SK-N-SH (cell line): ENCODE measurements around the gene CD300E. TPM values are rescaled to one million over a fixed set of nuclear protein-coding genes. Genes with fewer than 3 reads are reported as not detected.
A peak's percentile ranks its signal among the peaks of the same experiment; 100 is the strongest.

ENCODE experiments used
- CTCF ChIA-PET: fragments of 300-600, 350-600 bp; formaldehyde crosslinking; extraction: SDS; loops from one replicate; lab custom pipeline; 2021; lab: Yijun Ruan, JAX
- POLR2A ChIA-PET: fragments of 350-600 bp; sonication (Branson Sonifier 250); formaldehyde crosslinking; extraction: SDS; loops from one replicate; lab custom pipeline; 2020; ENCODE audit warnings: antibody characterized with exemption, inconsistent platforms; lab: Yijun Ruan, JAX
- DNase-seq: peaks from one replicate; pipeline ENCODE4 v3.0.0; 2012
- H2AFZ ChIP-seq: fragments of 200-600 bp; sonication (generic); 2 replicates; pipeline ENCODE4 v1.8.1; 2016; ENCODE audit warnings: antibody characterized with exemption, mild to moderate bottlenecking, low read depth
- H3F3A ChIP-seq: fragments of 200-600 bp; sonication (generic); replicated peaks from 2 replicates; pipeline ENCODE3; 2016; ENCODE audit warnings: antibody characterized with exemption, mild to moderate bottlenecking; ENCODE audit not compliant: insufficient read depth
- H3K27ac ChIP-seq, 2 experiments: fragments of 200-500 bp in 1 of 2; fragments of 200-600 bp in 1 of 2; sonication (Bioruptor generic) in 1 of 2; sonication (generic), shearing (Covaris generic) in 1 of 2; 2 replicates each; pipeline versions ENCODE4 v1.5.1 to v1.6.1; 2014 to 2016; ENCODE audit warnings: low read depth in 2 of 2, inconsistent platforms in 1 of 2, low read length in 1 of 2, mild to moderate bottlenecking in 1 of 2, mixed read lengths in 1 of 2
- H3K27me3 ChIP-seq: fragments of 200-600 bp; sonication (generic), shearing (Covaris generic); 2 replicates; pipeline ENCODE4 v1.6.1; 2016; ENCODE audit warnings: mixed run types; ENCODE audit not compliant: insufficient read depth
- H3K36me3 ChIP-seq, 2 experiments: fragments of 200-500 bp in 1 of 2; fragments of 200-600 bp in 1 of 2; sonication (Bioruptor generic) in 1 of 2; sonication (generic) in 1 of 2; replicated peaks in 1 of 2; 2 replicates each; pipeline versions ENCODE3 to v1.5.1; 2014 to 2016; ENCODE audit warnings: low read length in 1 of 2, mild to moderate bottlenecking in 1 of 2; ENCODE audit not compliant: insufficient read depth in 2 of 2, control insufficient read depth in 1 of 2
- H3K4me1 ChIP-seq, 2 experiments: fragments of 200-500 bp in 1 of 2; fragments of 200-600 bp in 1 of 2; sonication (Bioruptor generic) in 1 of 2; sonication (generic), shearing (Covaris generic) in 1 of 2; 2 replicates each; pipeline versions ENCODE4 v1.5.1 to v1.6.1; 2014 to 2016; ENCODE audit warnings: low read depth in 1 of 2, low read length in 1 of 2, mixed run types in 1 of 2; ENCODE audit not compliant: insufficient read depth in 2 of 2, control insufficient read depth in 1 of 2
- H3K4me2 ChIP-seq: fragments of 200-600 bp; sonication (generic), shearing (Covaris generic); 2 replicates; pipeline ENCODE4 v1.6.1; 2017; ENCODE audit warnings: mixed run types
- H3K4me3 ChIP-seq, 2 experiments: fragments of 200-500 bp in 1 of 2; fragments of 200-600 bp in 1 of 2; sonication (Bioruptor generic) in 1 of 2; sonication (generic), shearing (Covaris generic) in 1 of 2; 2 replicates each; pipeline versions ENCODE4 v1.5.1 to v1.8.1; 2014 to 2016; ENCODE audit warnings: low read depth in 2 of 2, inconsistent platforms in 1 of 2, low read length in 1 of 2, mild to moderate bottlenecking in 1 of 2, mixed read lengths in 1 of 2, moderate library complexity in 1 of 2
- H3K79me2 ChIP-seq: fragments of 200-600 bp; sonication (generic); 2 replicates; pipeline ENCODE4 v1.8.1; 2017; ENCODE audit warnings: mild to moderate bottlenecking; ENCODE audit not compliant: insufficient read depth
- H3K9ac ChIP-seq: fragments of 200-600 bp; sonication (generic); 2 replicates; pipeline ENCODE4 v1.6.1; 2017; ENCODE audit warnings: mixed run types
- H3K9me2 ChIP-seq: fragments of 200-600 bp; sonication (generic); 2 replicates; pipeline ENCODE4 v1.6.1; 2017; ENCODE audit warnings: mixed run types
- H3K9me3 ChIP-seq: fragments of 200-600 bp; sonication (generic); 2 replicates; pipeline ENCODE4 v1.6.1; 2017; ENCODE audit warnings: mixed run types, mild to moderate bottlenecking, moderate library complexity
- H4K20me1 ChIP-seq: fragments of 200-600 bp; sonication (generic); 2 replicates; pipeline ENCODE4 v1.6.1; 2017; ENCODE audit warnings: mild to moderate bottlenecking, mixed run types; ENCODE audit not compliant: insufficient read depth
- CHD2 ChIP-seq: fragments of 150-350 bp; IDR thresholded peaks from 2 replicates; pipeline ENCODE4 v1.6.1; 2018; ENCODE audit warnings: low read length; ENCODE audit not compliant: partially characterized antibody
- ELF1 ChIP-seq: IDR thresholded peaks from 2 replicates; pipeline ENCODE4 v1.4.0; 2012
- EP300 ChIP-seq, 2 experiments: IDR thresholded peaks; 2 replicates each; pipeline versions ENCODE4 v1.4.0 to v1.6.1; 2012; ENCODE audit warnings: borderline replicate concordance in 1 of 2, low read depth in 1 of 2, low read length in 1 of 2
- EZH2phosphoT487 ChIP-seq: fragments of 200-600 bp; sonication (generic); IDR thresholded peaks from 2 replicates; pipeline ENCODE4 v1.6.1; 2017; ENCODE audit warnings: low read depth, mixed run types, mild to moderate bottlenecking, antibody characterized with exemption, moderate library complexity, borderline replicate concordance
- FOSL2 ChIP-seq: IDR thresholded peaks from 2 replicates; pipeline ENCODE4 v1.4.0; 2012; ENCODE audit warnings: low read depth, mild to moderate bottlenecking, moderate library complexity, borderline replicate concordance
- FOXM1 ChIP-seq: IDR thresholded peaks from 2 replicates; pipeline ENCODE4 v1.4.0; 2012; ENCODE audit warnings: low read depth, mild to moderate bottlenecking
- GATA2 ChIP-seq: sonication (generic); formaldehyde crosslinking; IDR thresholded peaks from 2 replicates; pipeline ENCODE4 v1.5.0; 2020; ENCODE audit warnings: mild to moderate bottlenecking, missing genetic modification reagents
- JUND ChIP-seq: IDR thresholded peaks from 2 replicates; pipeline ENCODE4 v1.4.0; 2012
- MXI1 ChIP-seq: IDR thresholded peaks from 2 replicates; pipeline ENCODE4 v1.6.1; 2012; ENCODE audit warnings: mild to moderate bottlenecking, low read depth, low read length, improper control_type of control experiment
- RAD21 ChIP-seq: IDR thresholded peaks from 2 replicates; pipeline ENCODE4 v1.6.1; 2012; ENCODE audit warnings: mild to moderate bottlenecking, low read length
- RCOR1 ChIP-seq: fragments of 150-350 bp; IDR thresholded peaks from 2 replicates; pipeline ENCODE4 v1.6.1; 2017; ENCODE audit warnings: antibody characterized with exemption, low read length
- RFX5 ChIP-seq: IDR thresholded peaks from 2 replicates; pipeline ENCODE4 v1.6.1; 2012; ENCODE audit warnings: mild to moderate bottlenecking, improper control_type of control experiment, low read length
- YY1 ChIP-seq: IDR thresholded peaks from 2 replicates; pipeline ENCODE4 v1.4.0; 2012; ENCODE audit warnings: low read depth, mild to moderate bottlenecking
- WGBS: methylation state at CpG from one replicate; pipeline ENCODE4 v1.1.6; 2017; ENCODE audit warnings: low lambda C conversion rate; 5-methylcytosine and 5-hydroxymethylcytosine counted together
- polyA plus RNA-seq, 3 experiments: library from polyadenylated mRNA; depleted of rRNA; stranded (reverse); fragments of >200 nt; gene quantifications; 2 replicates each; pipeline ENCODE4 v1.2.3, GENCODE V29; 2012
- TF ChIP-seq, protein P1 (sequence below): IDR thresholded peaks from 2 replicates; pipeline ENCODE4 v1.4.0; 2012; ENCODE audit warnings: low read depth, borderline replicate concordance
- TF ChIP-seq, protein P2 (sequence below): IDR thresholded peaks from 2 replicates; pipeline ENCODE4 v1.4.0; 2012; ENCODE audit warnings: low read depth
- TF ChIP-seq, protein P3 (sequence below): fragments of 200-600 bp; sonication (generic); IDR thresholded peaks from 2 replicates; pipeline ENCODE4 v1.6.1; 2017; ENCODE audit warnings: antibody characterized with exemption, mild to moderate bottlenecking, moderate library complexity
- TF ChIP-seq, protein P4 (sequence below): IDR thresholded peaks from 2 replicates; pipeline ENCODE4; 2012

The CD300E gene
- polyA plus RNA-seq, 1 of the 3 experiments (the other 2 are of a cell fraction): not detected

DNA sequence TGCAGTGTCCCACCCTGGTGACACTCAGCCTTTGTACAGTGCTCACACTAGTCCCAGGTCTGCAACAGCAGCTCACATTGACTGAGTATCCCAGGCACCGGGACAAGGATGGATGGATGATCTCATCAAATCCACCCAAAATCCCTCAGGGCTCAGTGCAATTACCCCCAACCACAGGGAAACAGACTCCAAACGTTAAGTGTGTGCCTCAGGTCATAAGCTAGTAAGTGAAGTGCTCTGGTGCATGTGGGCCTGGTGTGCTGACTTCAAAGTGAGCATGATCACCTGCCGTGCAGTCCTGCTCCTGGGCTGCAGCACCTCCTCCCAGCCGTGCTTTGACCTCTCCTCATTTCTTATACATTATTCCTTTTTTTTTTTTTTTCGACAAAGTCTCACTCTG is 31.2 kb upstream of the CD300E start:
- Histone ChIP-seq H3K4me1 (peaks cover 0 to 13% of the 10 kb centered on the region in 2 experiments; a peak in 1 of 4 replicates), H3K4me3 (no peak overlapping the region), H4K20me1 (no peaks in the 10 kb centered on the region), H3K27ac (no peak overlapping the region), H3K27me3 (no peaks in the 10 kb centered on the region), H3K9me3 (no peaks in the 10 kb centered on the region), H3K9me2 (no peaks in the 10 kb centered on the region), H2AFZ (no peak overlapping the region), H3K4me2 (no peak overlapping the region), H3K9ac (no peak overlapping the region), H3F3A (no peaks in the 10 kb centered on the region), H3K36me3 (no peaks in the 10 kb centered on the region), H3K79me2 (no peaks in the 10 kb centered on the region)
- WGBS: 40% methylated on average over 4 of the region's 5 CpGs
- DNase-seq: peak; percentile 47
- TF ChIP-seq FOXM1 (no peak), GATA2 (no peak), MXI1 (no peak), FOSL2 (no peak), EZH2phosphoT487 (no peak), JUND (no peak), RCOR1 (no peak), CHD2 (no peak), YY1 (no peak), RFX5 (no peak)
- TF ChIP-seq, protein P1, sequence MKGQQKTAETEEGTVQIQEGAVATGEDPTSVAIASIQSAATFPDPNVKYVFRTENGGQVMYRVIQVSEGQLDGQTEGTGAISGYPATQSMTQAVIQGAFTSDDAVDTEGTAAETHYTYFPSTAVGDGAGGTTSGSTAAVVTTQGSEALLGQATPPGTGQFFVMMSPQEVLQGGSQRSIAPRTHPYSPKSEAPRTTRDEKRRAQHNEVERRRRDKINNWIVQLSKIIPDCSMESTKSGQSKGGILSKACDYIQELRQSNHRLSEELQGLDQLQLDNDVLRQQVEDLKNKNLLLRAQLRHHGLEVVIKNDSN: no peak
- TF ChIP-seq, protein P2, sequence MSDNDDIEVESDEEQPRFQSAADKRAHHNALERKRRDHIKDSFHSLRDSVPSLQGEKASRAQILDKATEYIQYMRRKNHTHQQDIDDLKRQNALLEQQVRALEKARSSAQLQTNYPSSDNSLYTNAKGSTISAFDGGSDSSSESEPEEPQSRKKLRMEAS: no peak
- TF ChIP-seq, protein P3, sequence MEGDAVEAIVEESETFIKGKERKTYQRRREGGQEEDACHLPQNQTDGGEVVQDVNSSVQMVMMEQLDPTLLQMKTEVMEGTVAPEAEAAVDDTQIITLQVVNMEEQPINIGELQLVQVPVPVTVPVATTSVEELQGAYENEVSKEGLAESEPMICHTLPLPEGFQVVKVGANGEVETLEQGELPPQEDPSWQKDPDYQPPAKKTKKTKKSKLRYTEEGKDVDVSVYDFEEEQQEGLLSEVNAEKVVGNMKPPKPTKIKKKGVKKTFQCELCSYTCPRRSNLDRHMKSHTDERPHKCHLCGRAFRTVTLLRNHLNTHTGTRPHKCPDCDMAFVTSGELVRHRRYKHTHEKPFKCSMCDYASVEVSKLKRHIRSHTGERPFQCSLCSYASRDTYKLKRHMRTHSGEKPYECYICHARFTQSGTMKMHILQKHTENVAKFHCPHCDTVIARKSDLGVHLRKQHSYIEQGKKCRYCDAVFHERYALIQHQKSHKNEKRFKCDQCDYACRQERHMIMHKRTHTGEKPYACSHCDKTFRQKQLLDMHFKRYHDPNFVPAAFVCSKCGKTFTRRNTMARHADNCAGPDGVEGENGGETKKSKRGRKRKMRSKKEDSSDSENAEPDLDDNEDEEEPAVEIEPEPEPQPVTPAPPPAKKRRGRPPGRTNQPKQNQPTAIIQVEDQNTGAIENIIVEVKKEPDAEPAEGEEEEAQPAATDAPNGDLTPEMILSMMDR: no peak
- TF ChIP-seq, protein P4, sequence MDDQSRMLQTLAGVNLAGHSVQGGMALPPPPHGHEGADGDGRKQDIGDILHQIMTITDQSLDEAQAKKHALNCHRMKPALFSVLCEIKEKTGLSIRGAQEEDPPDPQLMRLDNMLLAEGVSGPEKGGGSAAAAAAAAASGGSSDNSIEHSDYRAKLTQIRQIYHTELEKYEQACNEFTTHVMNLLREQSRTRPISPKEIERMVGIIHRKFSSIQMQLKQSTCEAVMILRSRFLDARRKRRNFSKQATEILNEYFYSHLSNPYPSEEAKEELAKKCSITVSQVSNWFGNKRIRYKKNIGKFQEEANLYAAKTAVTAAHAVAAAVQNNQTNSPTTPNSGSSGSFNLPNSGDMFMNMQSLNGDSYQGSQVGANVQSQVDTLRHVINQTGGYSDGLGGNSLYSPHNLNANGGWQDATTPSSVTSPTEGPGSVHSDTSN: no peak
- POLR2A ChIA-PET: interaction anchor here (0.5 to 0.7 kb wide), 2 partner anchors 25 to 452 kb away, joined by 3 read pairs; no protein-coding TSS in a partner anchor
- CTCF ChIA-PET: interaction anchor here (0.7 to 6.9 kb wide), 9 partner anchors 17 to 137 kb away, joined by 3 to 301 read pairs (median 4); partner anchors contain the start of genes CD300H and RAB37

DNA sequence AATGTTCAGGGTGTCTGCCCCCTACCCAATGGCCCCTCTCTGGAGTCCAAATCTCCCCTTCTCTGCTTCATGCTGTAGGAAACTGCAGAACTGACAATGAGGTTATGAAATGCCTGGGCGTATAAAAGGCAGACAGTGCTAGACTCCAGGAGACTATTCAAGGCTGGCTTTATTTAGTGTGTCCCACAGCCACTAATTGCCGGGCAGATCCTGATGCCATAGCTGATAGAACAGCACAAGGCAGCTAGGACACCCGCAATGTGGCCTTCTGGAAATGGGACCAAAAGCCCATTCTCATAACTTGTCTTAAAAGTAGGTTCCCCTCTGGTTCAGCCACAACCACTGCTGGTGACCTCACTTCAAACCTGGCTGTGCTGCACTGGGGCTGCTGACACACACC is 28.5 kb upstream of the CD300E start:
- Histone ChIP-seq H3K9me3 (no peaks in the 10 kb centered on the region), H3K9me2 (no peaks in the 10 kb centered on the region), H3K4me1 (peaks cover 0 to 26% of the 10 kb centered on the region in 2 experiments; a peak in 1 of 4 replicates), H3K27me3 (no peaks in the 10 kb centered on the region), H3K79me2 (no peaks in the 10 kb centered on the region), H3F3A (no peaks in the 10 kb centered on the region), H2AFZ (no peak overlapping the region), H3K4me2 (no peak overlapping the region), H3K4me3 (no peak overlapping the region), H3K27ac (no peak overlapping the region), H4K20me1 (no peaks in the 10 kb centered on the region), H3K36me3 (no peaks in the 10 kb centered on the region), H3K9ac (no peak overlapping the region)
- peak; percentile 58 for DNase-seq
- TF ChIP-seq ELF1 (no peak), RAD21 (0 out of 2 replicates have a peak, but pooled peaks have one; percentile 15), CHD2 (peak; percentile 25), JUND (no peak), RCOR1 (peak; percentile 61), EP300 (IDR thresholded peaks at IDR 0.05; ENCODE audit: borderline replicate concordance in 1 of 2, low read depth in 1 of 2, low read length in 1 of 2) (peak in 1 of 2 experiments; percentile 38; a peak in 1 of 4 replicates), GATA2 (peak; percentile 85)
- ChIA-PET POLR2A (no interaction called here), CTCF (interaction anchor here (1.0 to 6.8 kb wide), 4 partner anchors 85 to 210 kb away, joined by 3 to 66 read pairs (median 4); partner anchors contain the start of gene RAB37)
- 10% methylated on average over 3 of the region's 3 CpGs for WGBS
